Naive thymus-derived CD4-positive, alpha-beta T cell (primary cell): ENCODE data around the gene KCNQ1OT1. TPM values are rescaled to one million over a fixed set of nuclear protein-coding genes. Genes with fewer than 3 reads are reported as not detected.

Experiments
- ATAC-seq: fragments of 150-1000 bp; cut with Tn5 transposase; 2 replicates; pipeline ENCODE4 v1.10.0; 2021; ENCODE audit warnings: mild to moderate bottlenecking, moderate library complexity
- CTCF ChIA-PET: fragments of 350-600 bp; sonication (Branson Sonifier 250); formaldehyde crosslinking; loops from one replicate; lab custom pipeline; 2021; ENCODE audit warnings: antibody characterized with exemption; lab: Charles Lee
- POLR2A ChIA-PET: fragments of 350-600 bp; sonication (Branson Sonifier 250); formaldehyde crosslinking; loops from one replicate; lab custom pipeline; 2021; ENCODE audit warnings: antibody characterized with exemption, inconsistent platforms; lab: Charles Lee
- DNase-seq, 9 donors: peaks; one replicate each; pipeline versions ENCODE4 v3.0.0 to v3.0.0-alpha.2; 2020 to 2022; ENCODE audit warnings: mixed read lengths in 1 of 9
- H3K27ac ChIP-seq: one replicate; pipeline ENCODE4 v1.7.0; 2013; ENCODE audit warnings: mild to moderate bottlenecking, low read depth, low read length, moderate library complexity
- H3K27me3 ChIP-seq, 2 donors: one replicate each; pipeline ENCODE4 v1.7.0; 2013; ENCODE audit warnings: low read length in 2 of 2, mild to moderate bottlenecking in 2 of 2, moderate library complexity in 2 of 2; ENCODE audit not compliant: control insufficient read depth in 2 of 2, insufficient read depth in 2 of 2
- H3K36me3 ChIP-seq, 3 experiments: 1 replicate in 2 of 3; 2 replicates in 1 of 3; pipeline ENCODE4 v1.7.0; 2013; ENCODE audit warnings: low read length in 3 of 3, mild to moderate bottlenecking in 3 of 3, moderate library complexity in 1 of 3; ENCODE audit not compliant: insufficient read depth in 3 of 3, control insufficient read depth in 2 of 3
- H3K4me1 ChIP-seq, 2 donors: one replicate each; pipeline ENCODE4 v1.7.0; 2013; ENCODE audit warnings: low read length in 2 of 2, mild to moderate bottlenecking in 2 of 2, moderate library complexity in 1 of 2; ENCODE audit not compliant: control insufficient read depth in 2 of 2, insufficient read depth in 2 of 2
- H3K4me3 ChIP-seq: 2 replicates; pipeline ENCODE4 v1.7.0; 2013; ENCODE audit warnings: mild to moderate bottlenecking, low read length
- H3K9me3 ChIP-seq, 3 experiments: 1 replicate in 2 of 3; 2 replicates in 1 of 3; pipeline ENCODE4 v1.7.0; 2013; ENCODE audit warnings: low read length in 3 of 3; ENCODE audit not compliant: control insufficient read depth in 2 of 3
- H3K27ac Mint-ChIP-seq, 9 donors: one replicate each; pipeline ENCODE4 v1.8.0; 2020 to 2022; ENCODE audit warnings: mixed read lengths in 9 of 9, mild to moderate bottlenecking in 8 of 9, moderate library complexity in 5 of 9, inconsistent platforms in 2 of 9
- H3K27me3 Mint-ChIP-seq, 5 donors: one replicate each; pipeline ENCODE4 v1.8.0; 2021 to 2022; ENCODE audit warnings: mixed read lengths in 5 of 5, mild to moderate bottlenecking in 1 of 5
- H3K36me3 Mint-ChIP-seq, 5 donors: one replicate each; pipeline ENCODE4 v1.8.0; 2020 to 2022; ENCODE audit warnings: mixed read lengths in 5 of 5, mild to moderate bottlenecking in 3 of 5, inconsistent platforms in 1 of 5
- H3K4me1 Mint-ChIP-seq, 7 donors: one replicate each; pipeline ENCODE4 v1.8.0; 2020 to 2022; ENCODE audit warnings: mixed read lengths in 7 of 7, mild to moderate bottlenecking in 3 of 7, inconsistent platforms in 1 of 7
- H3K4me3 Mint-ChIP-seq, 10 donors: one replicate each; pipeline ENCODE4 v1.8.0; 2020 to 2022; ENCODE audit warnings: mild to moderate bottlenecking in 10 of 10, mixed read lengths in 10 of 10, moderate library complexity in 6 of 10, inconsistent platforms in 2 of 10
- H3K9me3 Mint-ChIP-seq, 11 donors: one replicate each; pipeline ENCODE4 v1.8.0; 2020 to 2022; ENCODE audit warnings: mixed read lengths in 11 of 11, mild to moderate bottlenecking in 4 of 11, inconsistent platforms in 1 of 11, moderate library complexity in 1 of 11
- intact Hi-C, 2 donors: fragments of 100-400 bp; cut with micrococcal nuclease; formaldehyde crosslinking; loops; one replicate each; pipeline ENCODE4 v1.15.1; 2023
- polyA plus RNA-seq, 2 donors: library from polyadenylated mRNA; unstranded; fragments of 300-500 nt; fragmentation: Illumina TruSeq; gene quantifications; one replicate each; pipeline ENCODE4 v1.2.3, GENCODE V29; 2021
- total RNA-seq, 6 experiments: library from RNA in 5 of 6; stranded (reverse) in 5 of 6; gene quantifications; 1 replicate in 5 of 6; 2 replicates in 1 of 6; pipeline ENCODE4 v1.2.3 and lab custom pipeline; 2021 to 2026

KCNQ1OT1 gene
- total and polyA plus RNA-seq, 7 experiments from 2014 or later = 0.07 to 0.56 (median 0.19) TPM

GRCh38 chr11:2609345-2609744, 90.4 kb downstream of the KCNQ1OT1 start:
- ATAC-seq (no peak), DNase-seq (no peak)
- H3K4me3 ChIP-seq = no peak overlapping the region
- ChIA-PET CTCF (no interaction called here), POLR2A (no interaction called here)
- Mint-ChIP-seq H3K4me1 (peaks cover 0 to 9% (median 3%) of the 10 kb centered on the region in 7 donors), H3K9me3 (peaks cover 3 to 67% (median 20%) of the 10 kb centered on the region in 11 donors), H3K36me3 (peaks cover 2 to 87% (median 81%) of the 10 kb centered on the region in 5 donors), H3K27ac (no peak overlapping the region), H3K4me3 (no peak overlapping the region), H3K27me3 (peaks cover 0 to 5% (median 0%) of the 10 kb centered on the region in 5 donors)
- no peaks in the 10 kb centered on the region for H3K27me3 ChIP-seq
- intact Hi-C loops = no loop called here
- no peak overlapping the region for H3K27ac ChIP-seq
- peaks cover 0 to 3% (median 0%) of the 10 kb centered on the region in 3 experiments for H3K36me3 ChIP-seq
- H3K4me1 ChIP-seq = no peaks in the 10 kb centered on the region
- H3K9me3 ChIP-seq = peaks cover 0 to 5% (median 0%) of the 10 kb centered on the region in 3 experiments

GRCh38 chr11:2599561-2600189, 100.1 kb downstream of the KCNQ1OT1 start:
- DNase-seq (no peak), ATAC-seq (no peak)
- no peak overlapping the region for H3K27ac ChIP-seq
- no peaks in the 10 kb centered on the region for H3K27me3 ChIP-seq
- Mint-ChIP-seq H3K4me1 (no peaks in the 10 kb centered on the region), H3K9me3 (peaks cover 0 to 48% (median 17%) of the 10 kb centered on the region in 11 donors), H3K4me3 (no peak overlapping the region), H3K36me3 (peaks cover 9 to 88% (median 64%) of the 10 kb centered on the region in 5 donors), H3K27ac (peak overlapping the region in 1 of 9 donors; percentile 36), H3K27me3 (no peaks in the 10 kb centered on the region)
- intact Hi-C loops = no loop called here
- POLR2A ChIA-PET = no interaction called here
- CTCF ChIA-PET = no interaction called here
- peaks cover 0 to 7% (median 0%) of the 10 kb centered on the region in 3 experiments for H3K9me3 ChIP-seq
- no peaks in the 10 kb centered on the region for H3K4me1 ChIP-seq
- H3K4me3 ChIP-seq = no peak overlapping the region
- peaks cover 0 to 8% (median 0%) of the 10 kb centered on the region in 3 experiments for H3K36me3 ChIP-seq

- DNase-seq = no peak
- Mint-ChIP-seq H3K36me3 (peaks cover 9 to 96% (median 80%) of the 10 kb centered on the region in 5 donors), H3K4me1 (peaks cover 0 to 5% (median 0%) of the 10 kb centered on the region in 7 donors), H3K9me3 (peaks cover 3 to 57% (median 15%) of the 10 kb centered on the region in 11 donors), H3K27ac (no peak overlapping the region), H3K4me3 (no peak overlapping the region), H3K27me3 (no peaks in the 10 kb centered on the region)
- H3K27ac ChIP-seq = no peak overlapping the region
- POLR2A ChIA-PET = no interaction called here
- peaks cover 0 to 44% (median 6%) of the 10 kb centered on the region in 3 experiments for H3K36me3 ChIP-seq
- no peaks in the 10 kb centered on the region for H3K4me1 ChIP-seq
- H3K9me3 ChIP-seq = peaks cover 0 to 7% (median 5%) of the 10 kb centered on the region in 3 experiments
- CTCF ChIA-PET = no interaction called here
- no peak overlapping the region for H3K4me3 ChIP-seq
- H3K27me3 ChIP-seq = no peaks in the 10 kb centered on the region
- no peak for ATAC-seq
- intact Hi-C loops = no loop called here
These were observed 104.6 kb downstream of the KCNQ1OT1 start for GRCh38 chr11:2595204-2595603.

GRCh38 chr11:2594267-2594666, 105.5 kb downstream of the KCNQ1OT1 start:
- Mint-ChIP-seq H3K4me3 (no peak overlapping the region), H3K36me3 (peaks cover 9 to 96% (median 73%) of the 10 kb centered on the region in 5 donors), H3K27ac (no peak overlapping the region), H3K9me3 (peaks cover 3 to 54% (median 15%) of the 10 kb centered on the region in 11 donors), H3K4me1 (peaks cover 0 to 5% (median 0%) of the 10 kb centered on the region in 7 donors), H3K27me3 (no peaks in the 10 kb centered on the region)
- H3K9me3 ChIP-seq = peaks cover 0 to 7% (median 5%) of the 10 kb centered on the region in 3 experiments
- ATAC-seq = no peak
- H3K4me1 ChIP-seq = no peaks in the 10 kb centered on the region
- H3K36me3 ChIP-seq = peaks cover 0 to 54% (median 6%) of the 10 kb centered on the region in 3 experiments
- ChIA-PET CTCF (no interaction called here), POLR2A (no interaction called here)
- intact Hi-C loops = no loop called here
- H3K27me3 ChIP-seq = no peaks in the 10 kb centered on the region
- no peak overlapping the region for H3K27ac ChIP-seq
- H3K4me3 ChIP-seq = no peak overlapping the region
- no peak for DNase-seq

- intact Hi-C loops = no loop called here
- POLR2A ChIA-PET = no interaction called here
- CTCF ChIA-PET = no interaction called here
- no peaks in the 10 kb centered on the region for H3K27me3 ChIP-seq
- peaks cover 0 to 5% (median 0%) of the 10 kb centered on the region in 7 donors for H3K4me1 Mint-ChIP-seq
- H3K27me3 Mint-ChIP-seq = no peaks in the 10 kb centered on the region
- ATAC-seq = no peak
- no peak overlapping the region for H3K4me3 ChIP-seq
- peaks cover 3 to 46% (median 15%) of the 10 kb centered on the region in 11 donors for H3K9me3 Mint-ChIP-seq
- no peaks in the 10 kb centered on the region for H3K4me1 ChIP-seq
- no peak overlapping the region for H3K27ac Mint-ChIP-seq
- H3K36me3 Mint-ChIP-seq = peaks cover 5 to 88% (median 65%) of the 10 kb centered on the region in 5 donors
- H3K4me3 Mint-ChIP-seq = no peak overlapping the region
- peaks cover 0 to 7% (median 5%) of the 10 kb centered on the region in 3 experiments for H3K9me3 ChIP-seq
- DNase-seq = no peak
- no peak overlapping the region for H3K27ac ChIP-seq
- peaks cover 0 to 58% (median 6%) of the 10 kb centered on the region in 3 experiments for H3K36me3 ChIP-seq
These were observed 106.3 kb downstream of the KCNQ1OT1 start for GRCh38 chr11:2593393-2593950.

- ATAC-seq (no peak), DNase-seq (no peak)
- ChIA-PET CTCF (no interaction called here), POLR2A (no interaction called here)
- peaks cover 0 to 5% (median 0%) of the 10 kb centered on the region in 7 donors for H3K4me1 Mint-ChIP-seq
- H3K27me3 ChIP-seq = no peaks in the 10 kb centered on the region
- H3K27ac ChIP-seq = no peak overlapping the region
- H3K4me3 Mint-ChIP-seq = no peak overlapping the region
- peaks cover 2 to 40% (median 11%) of the 10 kb centered on the region in 11 donors for H3K9me3 Mint-ChIP-seq
- no peak overlapping the region for H3K4me3 ChIP-seq
- intact Hi-C loops = no loop called here
- no peaks in the 10 kb centered on the region for H3K4me1 ChIP-seq
- H3K9me3 ChIP-seq = peaks cover 0 to 7% (median 5%) of the 10 kb centered on the region in 3 experiments
- H3K27me3 Mint-ChIP-seq = no peaks in the 10 kb centered on the region
- peaks cover 5 to 84% (median 58%) of the 10 kb centered on the region in 5 donors for H3K36me3 Mint-ChIP-seq
- H3K27ac Mint-ChIP-seq = no peak overlapping the region
- peaks cover 0 to 60% (median 6%) of the 10 kb centered on the region in 3 experiments for H3K36me3 ChIP-seq
These were observed 107.0 kb downstream of the KCNQ1OT1 start for GRCh38 chr11:2592559-2593392.
